ENCODE measurements around the gene LINGO1. TPM values are rescaled to one million over a fixed set of nuclear protein-coding genes. Genes with fewer than 3 reads are reported as not detected.
A peak's percentile ranks its signal among the peaks of the same experiment; 100 is the strongest.

LINGO1 gene
- total RNA-seq, 1 donor from 2014 or later: 18.8 TPM

GRCh38 chr15:77566092-77566491 is 66.6 kb downstream of the LINGO1 start:
- Mint-ChIP-seq H3K27ac (ENCODE audit: unreplicated experiment) (no peak overlapping the region), H3K27me3 (ENCODE audit: unreplicated experiment) (peaks cover 1% of the 10 kb centered on the region), H3K36me3 (ENCODE audit: low read depth, unreplicated experiment) (no peaks in the 10 kb centered on the region), H3K4me1 (ENCODE audit: unreplicated experiment) (peaks cover 10% of the 10 kb centered on the region), H3K4me3 (ENCODE audit: unreplicated experiment) (no peak overlapping the region), H3K9me3 (ENCODE audit: unreplicated experiment) (no peaks in the 10 kb centered on the region)
- DNase-seq (ENCODE audit: low spot score): no peak
- TF ChIP-seq CTCF (IDR thresholded peaks at IDR 0.05; ENCODE audit: unreplicated experiment): no peak

- Mint-ChIP-seq H3K9me3 (ENCODE audit: unreplicated experiment) (no peaks in the 10 kb centered on the region), H3K36me3 (ENCODE audit: low read depth, unreplicated experiment) (no peaks in the 10 kb centered on the region), H3K27me3 (ENCODE audit: unreplicated experiment) (peaks cover 1% of the 10 kb centered on the region), H3K27ac (ENCODE audit: unreplicated experiment) (peak overlapping the region; percentile 28), H3K4me1 (ENCODE audit: unreplicated experiment) (peaks cover 10% of the 10 kb centered on the region), H3K4me3 (ENCODE audit: unreplicated experiment) (no peak overlapping the region)
- no peak for TF ChIP-seq CTCF (IDR thresholded peaks at IDR 0.05; ENCODE audit: unreplicated experiment)
- no peak for DNase-seq (ENCODE audit: low spot score)
Measured at GRCh38 chr15:77565378-77565915, 67.3 kb downstream of the LINGO1 start.

- Mint-ChIP-seq H3K4me1 (ENCODE audit: unreplicated experiment) (peaks cover 10% of the 10 kb centered on the region), H3K4me3 (ENCODE audit: unreplicated experiment) (no peak overlapping the region), H3K27me3 (ENCODE audit: unreplicated experiment) (peaks cover 1% of the 10 kb centered on the region), H3K36me3 (ENCODE audit: low read depth, unreplicated experiment) (no peaks in the 10 kb centered on the region), H3K9me3 (ENCODE audit: unreplicated experiment) (no peaks in the 10 kb centered on the region), H3K27ac (ENCODE audit: unreplicated experiment) (no peak overlapping the region)
- no peak for DNase-seq (ENCODE audit: low spot score)
- no peak for TF ChIP-seq CTCF (IDR thresholded peaks at IDR 0.05; ENCODE audit: unreplicated experiment)
Measured at GRCh38 chr15:77564938-77565337, 67.8 kb downstream of the LINGO1 start.

GRCh38 chr15:77564341-77564740 is 68.4 kb downstream of the LINGO1 start:
- H3K27ac Mint-ChIP-seq (ENCODE audit: unreplicated experiment): no peak overlapping the region

More at GRCh38 chr15:77564341-77564740, 68.4 kb downstream of the LINGO1 start:
- H3K9me3 Mint-ChIP-seq (ENCODE audit: unreplicated experiment): no peaks in the 10 kb centered on the region
- TF ChIP-seq CTCF (IDR thresholded peaks at IDR 0.05; ENCODE audit: unreplicated experiment): no peak
- no peaks in the 10 kb centered on the region for H3K36me3 Mint-ChIP-seq (ENCODE audit: low read depth, unreplicated experiment)
- peaks cover 10% of the 10 kb centered on the region for H3K4me1 Mint-ChIP-seq (ENCODE audit: unreplicated experiment)
- peaks cover 1% of the 10 kb centered on the region for H3K27me3 Mint-ChIP-seq (ENCODE audit: unreplicated experiment)
- H3K4me3 Mint-ChIP-seq (ENCODE audit: unreplicated experiment): no peak overlapping the region
- DNase-seq (ENCODE audit: low spot score): no peak

Measured in endothelial cell (in vitro differentiated cells).